HG03439 (cell line): ENCODE data around the gene PCP4.
"Not testable (repeated sequence)": the region's sequence is repeated elsewhere in the genome, so short reads cannot be mapped to it uniquely, and the experiment has no call there.

Source experiments
- ATAC-seq: cut with Tn5 transposase; IDR thresholded peaks from one replicate; pipeline ENCODE4 v1.9.1; 2021; ENCODE audit warnings: mild to moderate bottlenecking, moderate library complexity; ENCODE audit not compliant: unreplicated experiment

The PCP4 gene

GRCh38 chr21:39863111-39863510, 4.1 kb upstream of the PCP4 start:
- ATAC-seq: no peak

- ATAC-seq: no peak
These were observed 1.1 kb upstream of the PCP4 start for GRCh38 chr21:39866093-39866492.

GRCh38 chr21:39869141-39869818, 2.0 kb downstream of the PCP4 start:
- no peak for ATAC-seq

- no peak for ATAC-seq
These were observed 6.4 kb downstream of the PCP4 start for GRCh38 chr21:39873687-39874086.

- no peak for ATAC-seq
These were observed 7.0 kb downstream of the PCP4 start for GRCh38 chr21:39874206-39874605.

GRCh38 chr21:39874759-39875158, 7.5 kb downstream of the PCP4 start:
- no peak for ATAC-seq

- no peak for ATAC-seq
These were observed 14.4 kb downstream of the PCP4 start for GRCh38 chr21:39881661-39882060.

GRCh38 chr21:39882151-39882838, 15.1 kb downstream of the PCP4 start:
- no peak for ATAC-seq

GRCh38 chr21:39882839-39883195, 15.6 kb downstream of the PCP4 start:
- no peak for ATAC-seq

GRCh38 chr21:39885119-39885848, 18.0 kb downstream of the PCP4 start:
- no peak for ATAC-seq

- ATAC-seq: no peak
These were observed 21.6 kb downstream of the PCP4 start for GRCh38 chr21:39888848-39889247.

GRCh38 chr21:39891111-39891510, 23.9 kb downstream of the PCP4 start:
- ATAC-seq: no peak

- not testable (repeated sequence) for ATAC-seq
These were observed 24.6 kb downstream of the PCP4 start for GRCh38 chr21:39891863-39892262.

GRCh38 chr21:39900491-39900890, 33.3 kb downstream of the PCP4 start:
- ATAC-seq: no peak

- ATAC-seq: no peak
These were observed 33.7 kb downstream of the PCP4 start for GRCh38 chr21:39900911-39901310.

GRCh38 chr21:39902986-39903385, 35.7 kb downstream of the PCP4 start:
- ATAC-seq: no peak

- no peak for ATAC-seq
These were observed 37.2 kb downstream of the PCP4 start for GRCh38 chr21:39904457-39904856.

- ATAC-seq: no peak
These were observed 41.2 kb downstream of the PCP4 start for GRCh38 chr21:39908265-39908923.

- ATAC-seq: no peak
These were observed 44.3 kb downstream of the PCP4 start for GRCh38 chr21:39911286-39912199.

- ATAC-seq: no peak
These were observed 46.6 kb downstream of the PCP4 start for GRCh38 chr21:39913706-39914305.
